ENCODE data around the gene RNF20.

The RNF20 gene, protein sequence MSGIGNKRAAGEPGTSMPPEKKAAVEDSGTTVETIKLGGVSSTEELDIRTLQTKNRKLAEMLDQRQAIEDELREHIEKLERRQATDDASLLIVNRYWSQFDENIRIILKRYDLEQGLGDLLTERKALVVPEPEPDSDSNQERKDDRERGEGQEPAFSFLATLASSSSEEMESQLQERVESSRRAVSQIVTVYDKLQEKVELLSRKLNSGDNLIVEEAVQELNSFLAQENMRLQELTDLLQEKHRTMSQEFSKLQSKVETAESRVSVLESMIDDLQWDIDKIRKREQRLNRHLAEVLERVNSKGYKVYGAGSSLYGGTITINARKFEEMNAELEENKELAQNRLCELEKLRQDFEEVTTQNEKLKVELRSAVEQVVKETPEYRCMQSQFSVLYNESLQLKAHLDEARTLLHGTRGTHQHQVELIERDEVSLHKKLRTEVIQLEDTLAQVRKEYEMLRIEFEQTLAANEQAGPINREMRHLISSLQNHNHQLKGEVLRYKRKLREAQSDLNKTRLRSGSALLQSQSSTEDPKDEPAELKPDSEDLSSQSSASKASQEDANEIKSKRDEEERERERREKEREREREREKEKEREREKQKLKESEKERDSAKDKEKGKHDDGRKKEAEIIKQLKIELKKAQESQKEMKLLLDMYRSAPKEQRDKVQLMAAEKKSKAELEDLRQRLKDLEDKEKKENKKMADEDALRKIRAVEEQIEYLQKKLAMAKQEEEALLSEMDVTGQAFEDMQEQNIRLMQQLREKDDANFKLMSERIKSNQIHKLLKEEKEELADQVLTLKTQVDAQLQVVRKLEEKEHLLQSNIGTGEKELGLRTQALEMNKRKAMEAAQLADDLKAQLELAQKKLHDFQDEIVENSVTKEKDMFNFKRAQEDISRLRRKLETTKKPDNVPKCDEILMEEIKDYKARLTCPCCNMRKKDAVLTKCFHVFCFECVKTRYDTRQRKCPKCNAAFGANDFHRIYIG

DNA sequence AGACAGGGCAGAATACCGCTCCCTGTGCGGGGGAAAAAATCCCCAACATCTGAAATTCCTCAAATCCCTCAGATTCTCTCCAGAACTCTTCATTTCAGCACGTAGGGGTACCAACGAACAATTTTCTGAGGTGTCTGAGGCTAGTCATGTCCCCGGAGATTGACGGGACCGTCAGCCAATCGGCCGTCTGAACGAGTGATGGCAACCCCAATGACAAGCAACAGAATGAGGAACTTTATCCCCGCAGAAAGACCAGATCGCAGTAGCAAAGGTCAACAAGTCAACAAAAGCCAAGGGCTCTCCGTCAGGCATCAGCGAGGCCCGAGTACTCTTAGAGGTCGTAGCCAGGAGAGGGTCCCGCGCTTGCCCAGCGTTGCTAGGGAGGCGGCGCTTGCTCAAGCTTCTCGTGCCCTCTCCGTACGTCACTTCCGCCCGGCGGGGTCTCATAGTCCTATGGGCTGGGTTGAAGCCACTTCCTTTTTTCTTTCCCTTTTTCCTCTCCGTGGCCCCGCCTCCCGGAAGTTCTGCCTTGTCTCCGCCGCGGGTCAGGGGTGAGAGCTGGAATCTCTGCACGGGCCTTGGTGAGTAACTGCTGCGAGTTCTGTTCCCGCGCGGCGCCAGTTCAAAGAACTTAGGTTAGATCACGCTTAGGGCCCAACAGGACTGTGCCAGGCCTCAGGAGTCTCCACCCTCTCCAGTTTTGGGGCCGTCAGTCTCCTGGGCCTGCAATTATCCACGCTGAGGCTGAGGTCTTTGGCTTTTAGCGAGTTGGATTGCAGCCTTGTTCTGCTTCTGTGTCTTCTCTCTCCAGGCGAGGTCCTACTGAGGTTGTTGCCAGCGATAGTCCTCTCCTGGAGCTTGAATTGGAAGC is at the start of gene RNF20:
Gene RNF20, plus strand, starts transcription at position 520 of the 871 bp plus-strand sequence. CDS start 1,571 bp downstream, outside the sequence.
- peak; percentile 100 for DNase-seq (ENCODE audit: low read depth)
- Histone ChIP-seq H3K9ac (ENCODE audit: low read length) (peak within 1 kb of the TSS; percentile 92), H3K36me3 (ENCODE audit: control insufficient read depth, insufficient read depth, low read length, severe bottlenecking) (peaks cover 26% of the 10 kb centered on the region), H3K4me3 (ENCODE audit: low read length) (peak within 1 kb of the TSS; percentile 96), H3K9me3 (ENCODE audit: control insufficient read depth, low read length) (no peaks in the 10 kb centered on the region), H3K27me3 (replicated peaks; ENCODE audit: control insufficient read depth, insufficient read depth, low read length) (no peaks in the 10 kb centered on the region), H3K4me1 (ENCODE audit: control insufficient read depth, insufficient read depth, low read length) (peaks cover 22% of the 10 kb centered on the region)

- no peaks in the 10 kb centered on the region for H3K9me3 ChIP-seq (ENCODE audit: control insufficient read depth, low read length)
- H3K27me3 ChIP-seq (replicated peaks; ENCODE audit: control insufficient read depth, insufficient read depth, low read length), result peaks cover 54% of the 10 kb centered on the region
- DNase-seq (ENCODE audit: low read depth), result no peak
Measured at GRCh38 chr9:101484046-101484445, 49.6 kb upstream of the RNF20 start.

DNA sequence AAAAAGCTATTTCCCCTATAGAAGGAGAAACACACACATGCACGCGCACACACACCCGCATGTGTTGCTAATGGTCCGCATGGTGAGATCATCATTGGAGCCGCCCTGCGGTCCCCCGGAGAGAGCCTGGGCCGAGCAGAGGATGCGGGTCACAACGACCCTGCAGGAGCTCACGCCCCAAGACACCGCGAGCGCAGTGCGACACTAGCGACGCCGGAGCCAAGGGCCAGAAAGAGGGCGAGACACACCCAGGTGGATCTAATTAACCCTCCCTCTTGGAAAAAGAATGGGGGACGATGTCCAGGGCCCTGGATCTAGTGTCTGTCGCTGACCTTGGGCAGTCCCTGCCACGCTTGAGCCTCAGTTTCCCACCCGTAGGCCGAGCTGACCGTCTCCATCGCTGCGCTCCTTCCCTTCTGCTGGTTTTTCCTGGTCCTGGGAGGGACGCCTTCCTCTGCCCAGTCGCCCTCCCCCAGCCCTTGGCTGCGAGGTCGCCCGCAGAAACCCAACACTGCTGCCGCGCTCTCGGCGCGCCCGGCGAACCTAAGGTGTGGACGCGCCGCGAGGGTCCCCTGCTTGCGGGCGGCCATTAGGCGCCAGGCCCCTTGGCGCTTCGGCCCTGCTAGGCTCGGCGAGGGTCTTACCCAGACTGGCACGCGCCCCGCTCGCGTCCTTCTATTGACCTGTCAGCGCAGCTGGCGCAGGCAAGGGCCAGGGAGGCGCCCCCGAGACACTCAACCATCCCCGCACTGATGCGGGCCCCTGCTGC is 47.5 kb upstream of the RNF20 start:
- H3K9ac ChIP-seq (ENCODE audit: low read length), result no peak overlapping the region
- H3K36me3 ChIP-seq (ENCODE audit: control insufficient read depth, insufficient read depth, low read length, severe bottlenecking), result no peaks in the 10 kb centered on the region
- H3K4me3 ChIP-seq (ENCODE audit: low read length), result peak overlapping the region; percentile 74
- H3K9me3 ChIP-seq (ENCODE audit: control insufficient read depth, low read length), result no peaks in the 10 kb centered on the region
- peaks cover 5% of the 10 kb centered on the region for H3K4me1 ChIP-seq (ENCODE audit: control insufficient read depth, insufficient read depth, low read length)
- DNase-seq (ENCODE audit: low read depth), result peak; percentile 67
- H3K27me3 ChIP-seq (replicated peaks; ENCODE audit: control insufficient read depth, insufficient read depth, low read length), result peaks cover 45% of the 10 kb centered on the region

More at GRCh38 chr9:101484046-101484445, 49.6 kb upstream of the RNF20 start:
- peaks cover 5% of the 10 kb centered on the region for H3K4me1 ChIP-seq (ENCODE audit: control insufficient read depth, insufficient read depth, low read length)
- no peak overlapping the region for H3K9ac ChIP-seq (ENCODE audit: low read length)
- H3K36me3 ChIP-seq (ENCODE audit: control insufficient read depth, insufficient read depth, low read length, severe bottlenecking), result no peaks in the 10 kb centered on the region
- H3K4me3 ChIP-seq (ENCODE audit: low read length), result no peak overlapping the region

- Histone ChIP-seq H3K27me3 (replicated peaks; ENCODE audit: control insufficient read depth, insufficient read depth, low read length) (peaks cover 45% of the 10 kb centered on the region), H3K36me3 (ENCODE audit: control insufficient read depth, insufficient read depth, low read length, severe bottlenecking) (no peaks in the 10 kb centered on the region)
- DNase-seq (ENCODE audit: low read depth), result peak; percentile 84
Measured at GRCh38 chr9:101486693-101487442, 46.8 kb upstream of the RNF20 start.

GRCh38 chr9:101487443-101487840 is 46.2 kb upstream of the RNF20 start:
- Histone ChIP-seq H3K36me3 (ENCODE audit: control insufficient read depth, insufficient read depth, low read length, severe bottlenecking) (no peaks in the 10 kb centered on the region), H3K9me3 (ENCODE audit: control insufficient read depth, low read length) (peaks cover 5% of the 10 kb centered on the region), H3K9ac (ENCODE audit: low read length) (no peak overlapping the region), H3K4me3 (ENCODE audit: low read length) (peak overlapping the region; percentile 74), H3K27me3 (replicated peaks; ENCODE audit: control insufficient read depth, insufficient read depth, low read length) (peaks cover 45% of the 10 kb centered on the region), H3K4me1 (ENCODE audit: control insufficient read depth, insufficient read depth, low read length) (peaks cover 5% of the 10 kb centered on the region)
- DNase-seq (ENCODE audit: low read depth), result no peak

More at GRCh38 chr9:101486693-101487442, 46.8 kb upstream of the RNF20 start:
- Histone ChIP-seq H3K9me3 (ENCODE audit: control insufficient read depth, low read length) (no peaks in the 10 kb centered on the region), H3K4me3 (ENCODE audit: low read length) (peak overlapping the region; percentile 74), H3K4me1 (ENCODE audit: control insufficient read depth, insufficient read depth, low read length) (peaks cover 5% of the 10 kb centered on the region), H3K9ac (ENCODE audit: low read length) (no peak overlapping the region)

GRCh38 chr9:101495810-101496209 is 37.8 kb upstream of the RNF20 start:
- H3K36me3 ChIP-seq (ENCODE audit: control insufficient read depth, insufficient read depth, low read length, severe bottlenecking), result no peaks in the 10 kb centered on the region
- no peak overlapping the region for H3K4me3 ChIP-seq (ENCODE audit: low read length)
- no peak overlapping the region for H3K9ac ChIP-seq (ENCODE audit: low read length)
- DNase-seq (ENCODE audit: low read depth), result peak; percentile 81
- H3K9me3 ChIP-seq (ENCODE audit: control insufficient read depth, low read length), result peaks cover 7% of the 10 kb centered on the region
- H3K27me3 ChIP-seq (replicated peaks; ENCODE audit: control insufficient read depth, insufficient read depth, low read length), result no peaks in the 10 kb centered on the region
- peaks cover 10% of the 10 kb centered on the region for H3K4me1 ChIP-seq (ENCODE audit: control insufficient read depth, insufficient read depth, low read length)

DNA sequence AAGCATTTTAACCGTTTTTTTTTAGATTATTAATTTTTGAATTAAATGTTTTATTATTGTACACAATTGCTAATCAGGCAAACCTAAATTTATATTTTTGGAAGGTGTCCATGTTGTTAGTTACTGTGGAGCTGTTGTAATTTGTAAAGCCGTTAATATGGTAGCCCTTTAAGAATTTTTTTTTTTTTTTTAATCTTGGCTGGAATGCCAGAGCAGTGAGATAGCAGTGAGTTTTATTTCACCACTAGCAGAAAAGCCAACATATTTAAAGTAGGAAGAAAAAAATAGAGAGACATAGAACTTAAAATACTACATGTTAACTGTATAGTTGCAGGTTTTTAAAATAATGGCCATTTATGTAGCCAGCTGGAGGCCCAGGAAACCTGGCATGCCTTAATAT is 35.3 kb upstream of the RNF20 start:
- Histone ChIP-seq H3K4me1 (ENCODE audit: control insufficient read depth, insufficient read depth, low read length) (peaks cover 10% of the 10 kb centered on the region), H3K9me3 (ENCODE audit: control insufficient read depth, low read length) (no peaks in the 10 kb centered on the region), H3K9ac (ENCODE audit: low read length) (no peak overlapping the region), H3K4me3 (ENCODE audit: low read length) (no peak overlapping the region), H3K36me3 (ENCODE audit: control insufficient read depth, insufficient read depth, low read length, severe bottlenecking) (no peaks in the 10 kb centered on the region), H3K27me3 (replicated peaks; ENCODE audit: control insufficient read depth, insufficient read depth, low read length) (no peaks in the 10 kb centered on the region)
- peak; percentile 43 for DNase-seq (ENCODE audit: low read depth)

DNA sequence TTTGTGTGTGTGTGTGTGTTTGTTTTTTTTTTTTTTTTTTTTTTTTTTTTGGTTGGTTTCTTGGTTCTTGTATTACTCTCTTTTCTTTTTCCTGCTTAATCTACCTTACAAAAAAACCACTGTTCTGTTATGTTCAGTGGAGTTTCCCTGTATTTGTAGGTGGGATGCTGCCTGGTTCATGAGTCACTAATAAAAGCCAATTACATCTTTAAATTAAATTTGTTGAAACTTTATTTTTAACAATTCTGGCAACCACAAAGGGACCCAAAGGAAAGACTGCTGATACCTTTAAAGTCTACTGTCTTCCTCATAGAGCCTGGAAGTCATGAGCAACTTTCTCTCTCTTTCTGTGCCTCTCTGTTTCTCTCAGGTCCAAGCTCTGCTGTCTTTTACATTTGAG is 29.5 kb upstream of the RNF20 start:
- no peak overlapping the region for H3K9ac ChIP-seq (ENCODE audit: low read length)
- H3K9me3 ChIP-seq (ENCODE audit: control insufficient read depth, low read length), result no peaks in the 10 kb centered on the region
- peaks cover 29% of the 10 kb centered on the region for H3K4me1 ChIP-seq (ENCODE audit: control insufficient read depth, insufficient read depth, low read length)
- no peaks in the 10 kb centered on the region for H3K27me3 ChIP-seq (replicated peaks; ENCODE audit: control insufficient read depth, insufficient read depth, low read length)
- no peak for DNase-seq (ENCODE audit: low read depth)
- no peaks in the 10 kb centered on the region for H3K36me3 ChIP-seq (ENCODE audit: control insufficient read depth, insufficient read depth, low read length, severe bottlenecking)
- no peak overlapping the region for H3K4me3 ChIP-seq (ENCODE audit: low read length)

- Histone ChIP-seq H3K9me3 (ENCODE audit: control insufficient read depth, low read length) (no peaks in the 10 kb centered on the region), H3K4me1 (ENCODE audit: control insufficient read depth, insufficient read depth, low read length) (peaks cover 47% of the 10 kb centered on the region), H3K27me3 (replicated peaks; ENCODE audit: control insufficient read depth, insufficient read depth, low read length) (no peaks in the 10 kb centered on the region), H3K9ac (ENCODE audit: low read length) (no peak overlapping the region), H3K4me3 (ENCODE audit: low read length) (no peak overlapping the region), H3K36me3 (ENCODE audit: control insufficient read depth, insufficient read depth, low read length, severe bottlenecking) (no peaks in the 10 kb centered on the region)
- DNase-seq (ENCODE audit: low read depth), result peak; percentile 77
Measured at GRCh38 chr9:101508211-101508610, 25.4 kb upstream of the RNF20 start.
